AG09309 (cell line): ENCODE results near the gene YY2.
"Not testable (repeated sequence)": the region's sequence is repeated elsewhere in the genome, so short reads cannot be mapped to it uniquely, and the experiment has no call there.

Source experiments
- DNase-seq: peaks from one replicate; pipeline ENCODE4 v3.0.0-alpha.2; 2010; ENCODE audit warnings: low read depth
- H3K4me3 ChIP-seq: 2 replicates; pipeline ENCODE4 v1.5.1; 2011; ENCODE audit warnings: mild to moderate bottlenecking, low read depth, low read length, moderate library complexity; ENCODE audit not compliant: control insufficient read depth
- CTCF ChIP-seq: IDR thresholded peaks from 2 replicates; pipeline ENCODE4 v1.5.1; 2011; ENCODE audit warnings: mild to moderate bottlenecking, low read depth, low read length, inconsistent platforms; ENCODE audit not compliant: insufficient read depth, control insufficient read depth; ENCODE audit errors: missing control alignments

Gene YY2

DNA sequence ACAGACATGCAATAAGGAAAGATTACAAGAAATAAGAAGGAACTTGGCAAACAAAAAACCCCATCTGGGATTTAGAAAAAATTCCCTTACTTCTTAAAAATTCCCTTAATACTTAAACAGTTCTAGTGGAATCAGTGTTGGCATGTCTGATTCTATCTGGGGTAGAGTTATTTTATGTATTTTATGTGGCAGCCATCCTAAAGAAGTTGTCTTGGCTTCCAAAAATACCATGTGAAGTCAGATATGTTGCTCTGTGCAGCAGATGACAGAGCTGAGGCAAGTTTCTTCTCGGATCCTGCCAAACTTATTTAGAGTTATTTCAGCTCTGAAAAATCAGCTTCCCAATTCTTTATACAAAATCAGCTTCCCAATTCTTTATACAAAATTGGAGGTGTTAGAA, 14.7 kb downstream of the YY2 start:
- no peak for TF ChIP-seq CTCF
- no peak overlapping the region for H3K4me3 ChIP-seq
- no peak for DNase-seq

DNA sequence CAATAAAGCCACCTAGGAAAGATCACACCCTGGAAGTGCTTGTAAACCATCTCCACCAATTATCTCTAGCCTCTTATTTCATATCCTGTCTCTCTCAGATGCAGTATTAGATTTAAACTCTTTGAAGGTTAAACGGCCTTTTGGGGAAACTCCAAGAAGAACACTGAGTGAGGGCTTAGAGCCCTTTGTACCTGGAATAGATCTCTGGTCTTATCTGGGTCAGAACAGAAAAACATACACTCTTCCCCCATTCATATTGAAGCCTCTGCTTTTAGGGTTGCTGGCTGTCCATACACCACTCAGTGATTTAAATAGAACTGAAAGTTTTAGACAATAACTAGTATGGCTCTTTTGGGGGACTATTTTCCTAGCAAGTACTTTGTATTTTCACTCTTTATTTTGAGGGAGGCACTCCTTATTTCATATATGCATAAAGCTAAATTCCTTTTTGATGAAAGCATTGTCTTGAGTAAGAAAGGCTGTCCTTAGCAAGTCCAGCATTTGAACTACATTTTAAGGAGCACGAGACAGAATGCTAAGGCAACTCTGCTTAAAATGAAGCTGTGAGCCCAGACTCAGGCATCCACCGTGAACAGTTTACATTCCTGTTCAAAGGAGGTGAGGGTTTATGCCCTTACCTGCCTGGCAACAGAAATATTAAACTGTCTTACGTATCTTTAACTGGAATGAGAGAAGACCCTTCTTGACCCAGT, 17.4 kb downstream of the YY2 start:
- no peak for TF ChIP-seq CTCF
- H3K4me3 ChIP-seq, result no peak overlapping the region
- no peak for DNase-seq

DNA sequence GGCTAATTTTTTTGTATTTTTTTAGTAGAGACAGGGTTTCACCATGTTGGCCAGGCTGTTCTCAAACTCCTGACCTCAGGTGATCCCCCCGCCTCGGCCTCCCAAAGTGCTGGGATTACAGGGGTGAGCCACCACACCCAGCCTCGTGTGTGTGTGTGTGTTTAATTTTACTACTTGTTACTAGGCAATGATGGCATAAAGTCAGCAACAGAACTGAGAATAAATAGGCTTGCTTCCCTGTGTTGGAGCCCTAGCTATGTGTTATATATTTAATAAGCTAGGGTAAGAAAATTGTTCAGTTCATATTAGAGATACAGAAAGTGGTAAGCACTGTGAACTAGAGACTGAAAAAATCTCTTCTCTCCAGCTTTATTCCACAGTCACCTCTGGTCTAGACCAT, 18.4 kb downstream of the YY2 start:
- not testable (repeated sequence) for DNase-seq, H3K4me3 ChIP-seq

- DNase-seq, result no peak
- TF ChIP-seq CTCF, result no peak
- H3K4me3 ChIP-seq, result no peak overlapping the region
Observed at GRCh38 chrX:21875013-21875412, 19.2 kb downstream of the YY2 start.

- DNase-seq, result no peak
Observed at GRCh38 chrX:21881881-21882574, 26.2 kb downstream of the YY2 start.

DNA sequence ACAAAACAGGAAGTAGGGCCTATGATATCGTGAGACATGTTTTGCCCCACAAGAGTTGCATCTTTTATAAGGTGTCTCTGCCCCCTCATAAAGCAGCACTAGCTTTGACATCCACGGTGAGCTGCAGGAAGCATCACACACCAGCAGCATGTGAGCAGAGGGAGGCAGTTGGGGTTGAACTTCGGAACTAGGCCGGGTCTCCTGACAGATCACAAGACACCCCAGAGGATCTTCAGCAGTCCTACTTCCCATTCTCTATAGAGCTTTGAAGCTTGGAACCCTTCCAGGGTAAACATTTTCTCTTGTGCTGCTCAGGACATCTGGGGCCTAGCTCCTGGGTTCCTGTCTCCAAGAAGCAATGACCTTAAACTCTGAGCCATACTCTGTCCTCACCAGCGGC, 27.5 kb downstream of the YY2 start:
- no peak for DNase-seq
- no peak overlapping the region for H3K4me3 ChIP-seq
- no peak for TF ChIP-seq CTCF

More at GRCh38 chrX:21881881-21882574, 26.2 kb downstream of the YY2 start:
- H3K4me3 ChIP-seq, result no peak overlapping the region
- TF ChIP-seq CTCF, result no peak

- H3K4me3 ChIP-seq, result no peak overlapping the region
- TF ChIP-seq CTCF, result no peak
- DNase-seq, result no peak
Observed at GRCh38 chrX:21885568-21885967, 29.8 kb downstream of the YY2 start.
